Measurements from ENCODE around the gene UBASH3A. TPM values are rescaled to one million over a fixed set of nuclear protein-coding genes. Genes with fewer than 3 reads are reported as not detected.

UBASH3A gene
- total and polyA plus RNA-seq, 4 donors = 0.58 to 0.88 (median 0.67) TPM

- Histone ChIP-seq H3K4me1 (ENCODE audit: control insufficient read depth in 5 of 5, insufficient read depth in 5 of 5, low read length in 5 of 5) (peaks cover 0 to 12% (median 0%) of the 10 kb centered on the region in 5 donors), H3K36me3 (ENCODE audit: control insufficient read depth in 4 of 4, insufficient read depth in 4 of 4, low read length in 4 of 4) (no peaks in the 10 kb centered on the region), H3K9ac (ENCODE audit: insufficient read depth in 1 of 2, low read length in 2 of 2) (no peak overlapping the region), H3K27me3 (ENCODE audit: control insufficient read depth in 3 of 3, insufficient read depth in 3 of 3, low read length in 2 of 3) (no peaks in the 10 kb centered on the region), H3K9me3 (ENCODE audit: control insufficient read depth in 4 of 4, insufficient read depth in 3 of 4, low read length in 3 of 4) (no peaks in the 10 kb centered on the region), H3K27ac (ENCODE audit: low read depth in 1 of 2, low read length in 1 of 2) (no peak overlapping the region), H3K4me3 (no peak overlapping the region)
- ATAC-seq (ENCODE audit: insufficient read depth, low FRiP score) = no peak
- no peak for TF ChIP-seq CTCF (IDR thresholded peaks at IDR 0.05; ENCODE audit: control extremely low read depth, extremely low read depth)
- DNase-seq = no peak
- 77 to 81% methylated on average over 25 of the region's 25 CpGs for WGBS, 2 donors
These were observed 30.4 kb upstream of the UBASH3A start for GRCh38 chr21:42373196-42373907.

- TF ChIP-seq CTCF (IDR thresholded peaks at IDR 0.05; ENCODE audit: control extremely low read depth, extremely low read depth) = no peak
- Histone ChIP-seq H3K4me3 (no peak overlapping the region), H3K27me3 (ENCODE audit: control insufficient read depth in 3 of 3, insufficient read depth in 3 of 3, low read length in 2 of 3) (no peaks in the 10 kb centered on the region), H3K4me1 (ENCODE audit: control insufficient read depth in 5 of 5, insufficient read depth in 5 of 5, low read length in 5 of 5) (peaks cover 0 to 12% (median 0%) of the 10 kb centered on the region in 5 donors), H3K9me3 (ENCODE audit: control insufficient read depth in 4 of 4, insufficient read depth in 3 of 4, low read length in 3 of 4) (no peaks in the 10 kb centered on the region), H3K36me3 (ENCODE audit: control insufficient read depth in 4 of 4, insufficient read depth in 4 of 4, low read length in 4 of 4) (no peaks in the 10 kb centered on the region), H3K27ac (ENCODE audit: low read depth in 1 of 2, low read length in 1 of 2) (no peak overlapping the region), H3K9ac (ENCODE audit: insufficient read depth in 1 of 2, low read length in 2 of 2) (no peak overlapping the region)
- no peak for DNase-seq
- WGBS, 2 donors = 90% methylated on average over 16 of the region's 16 CpGs
- ATAC-seq (ENCODE audit: insufficient read depth, low FRiP score) = no peak
These were observed 29.7 kb upstream of the UBASH3A start for GRCh38 chr21:42373908-42374455.

GRCh38 chr21:42374457-42374856, 29.2 kb upstream of the UBASH3A start:
- DNase-seq = no peak
- H3K27me3 ChIP-seq (ENCODE audit: control insufficient read depth in 3 of 3, insufficient read depth in 3 of 3, low read length in 2 of 3) = no peaks in the 10 kb centered on the region
- WGBS, 2 donors = 88 to 92% methylated on average over 7 of the region's 7 CpGs
- H3K27ac ChIP-seq (ENCODE audit: low read depth in 1 of 2, low read length in 1 of 2) = no peak overlapping the region
- H3K9ac ChIP-seq (ENCODE audit: insufficient read depth in 1 of 2, low read length in 2 of 2) = no peak overlapping the region
- H3K4me1 ChIP-seq (ENCODE audit: control insufficient read depth in 5 of 5, insufficient read depth in 5 of 5, low read length in 5 of 5) = peaks cover 0 to 12% (median 0%) of the 10 kb centered on the region in 5 donors
- no peak for ATAC-seq (ENCODE audit: insufficient read depth, low FRiP score)
- no peaks in the 10 kb centered on the region for H3K36me3 ChIP-seq (ENCODE audit: control insufficient read depth in 4 of 4, insufficient read depth in 4 of 4, low read length in 4 of 4)
- H3K4me3 ChIP-seq = no peak overlapping the region
- TF ChIP-seq CTCF (IDR thresholded peaks at IDR 0.05; ENCODE audit: control extremely low read depth, extremely low read depth) = no peak
- H3K9me3 ChIP-seq (ENCODE audit: control insufficient read depth in 4 of 4, insufficient read depth in 3 of 4, low read length in 3 of 4) = no peaks in the 10 kb centered on the region
